Measurements from ENCODE around the gene ATF2. TPM values are rescaled to one million over a fixed set of nuclear protein-coding genes. Genes with fewer than 3 reads are reported as not detected.
A peak's percentile ranks its signal among the peaks of the same experiment; 100 is the strongest.

The ATF2 gene
- total and polyA plus RNA-seq, 2 of the 13 experiments (the other 11 are each of a cell fraction or from before 2014, with no cell fraction given): 91.6 to 95.1 TPM

DNA sequence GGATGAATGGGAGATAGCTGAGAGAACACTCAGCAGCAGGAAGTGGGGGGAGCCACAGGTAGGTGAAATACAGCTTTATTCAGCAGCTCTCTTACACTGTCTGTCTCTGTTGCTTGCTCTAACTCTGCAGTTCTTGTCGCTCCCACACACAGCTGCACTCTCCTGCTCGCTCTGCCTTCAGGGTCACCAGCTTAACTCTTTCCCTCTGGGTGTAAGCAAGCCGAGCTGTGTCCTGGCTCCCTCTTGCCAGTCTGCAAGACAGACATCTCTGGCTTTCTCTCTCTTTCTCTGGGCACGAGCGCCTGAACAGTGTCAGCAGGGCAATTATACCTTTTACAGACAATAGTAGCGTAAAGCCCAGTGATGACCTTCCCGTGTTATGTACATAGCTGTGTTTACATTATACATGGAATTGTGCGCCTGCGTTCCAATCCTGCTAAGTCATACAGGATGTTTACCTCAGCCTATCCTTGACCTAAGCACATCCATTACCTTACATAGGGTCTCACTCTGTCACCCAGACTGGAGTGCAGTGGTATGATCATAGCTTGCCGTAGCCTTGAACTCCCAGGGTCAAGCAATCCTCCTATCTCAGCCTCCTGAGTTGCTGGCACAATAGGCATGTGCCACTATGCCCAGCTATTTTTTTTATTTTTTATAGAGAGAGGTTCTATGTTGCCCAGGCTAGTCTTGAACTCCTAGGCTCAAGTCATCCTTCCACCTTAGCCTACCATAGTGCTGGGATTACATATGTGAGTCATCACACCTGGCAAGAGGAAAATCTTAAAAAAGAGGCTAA, 105.0 kb downstream of the ATF2 start (continued):
- TF ChIP-seq, protein P1, sequence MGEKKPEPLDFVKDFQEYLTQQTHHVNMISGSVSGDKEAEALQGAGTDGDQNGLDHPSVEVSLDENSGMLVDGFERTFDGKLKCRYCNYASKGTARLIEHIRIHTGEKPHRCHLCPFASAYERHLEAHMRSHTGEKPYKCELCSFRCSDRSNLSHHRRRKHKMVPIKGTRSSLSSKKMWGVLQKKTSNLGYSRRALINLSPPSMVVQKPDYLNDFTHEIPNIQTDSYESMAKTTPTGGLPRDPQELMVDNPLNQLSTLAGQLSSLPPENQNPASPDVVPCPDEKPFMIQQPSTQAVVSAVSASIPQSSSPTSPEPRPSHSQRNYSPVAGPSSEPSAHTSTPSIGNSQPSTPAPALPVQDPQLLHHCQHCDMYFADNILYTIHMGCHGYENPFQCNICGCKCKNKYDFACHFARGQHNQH (CRISPR knock-in tag; IDR thresholded peaks at IDR 0.05): peak; percentile 99; the same call in 1 of the 2 replicates
- TF ChIP-seq ARHGAP35 (CRISPR knock-in tag; IDR thresholded peaks at IDR 0.05; ENCODE audit: borderline replicate concordance): no peak; the same call in 1 of the 2 replicates
- TF ChIP-seq FLYWCH1 (CRISPR knock-in tag; IDR thresholded peaks at IDR 0.05): no peak
- TF ChIP-seq ZNF720 (CRISPR knock-in tag; IDR thresholded peaks at IDR 0.05): 0 out of 2 replicates have a peak, but pooled peaks have one; percentile 6
- TF ChIP-seq ZNF205 (CRISPR knock-in tag; IDR thresholded peaks at IDR 0.05): peak; percentile 92
- TF ChIP-seq TBP (CRISPR knock-in tag; IDR thresholded peaks at IDR 0.05): no peak
- peak; percentile 100 for TF ChIP-seq HDAC2 (CRISPR knock-in tag; IDR thresholded peaks at IDR 0.05)
- TF ChIP-seq BORCS8-MEF2B (CRISPR knock-in tag; IDR thresholded peaks at IDR 0.05): peak; percentile 73; the same call in 1 of the 2 replicates
- TF ChIP-seq ZFP62 (CRISPR knock-in tag; IDR thresholded peaks at IDR 0.05): no peak
- TF ChIP-seq ZNF207 (IDR thresholded peaks at IDR 0.05; ENCODE audit: borderline replicate concordance): no peak
- no peak for TF ChIP-seq PRMT3 (CRISPR knock-in tag; IDR thresholded peaks at IDR 0.05; ENCODE audit: borderline replicate concordance, low read depth)
- peak; percentile 47; the same call in 1 of the 2 replicates for TF ChIP-seq RBAK (CRISPR knock-in tag; IDR thresholded peaks at IDR 0.05)
- TF ChIP-seq MLLT10 (CRISPR knock-in tag; IDR thresholded peaks at IDR 0.05): no peak
- TF ChIP-seq, protein P2, sequence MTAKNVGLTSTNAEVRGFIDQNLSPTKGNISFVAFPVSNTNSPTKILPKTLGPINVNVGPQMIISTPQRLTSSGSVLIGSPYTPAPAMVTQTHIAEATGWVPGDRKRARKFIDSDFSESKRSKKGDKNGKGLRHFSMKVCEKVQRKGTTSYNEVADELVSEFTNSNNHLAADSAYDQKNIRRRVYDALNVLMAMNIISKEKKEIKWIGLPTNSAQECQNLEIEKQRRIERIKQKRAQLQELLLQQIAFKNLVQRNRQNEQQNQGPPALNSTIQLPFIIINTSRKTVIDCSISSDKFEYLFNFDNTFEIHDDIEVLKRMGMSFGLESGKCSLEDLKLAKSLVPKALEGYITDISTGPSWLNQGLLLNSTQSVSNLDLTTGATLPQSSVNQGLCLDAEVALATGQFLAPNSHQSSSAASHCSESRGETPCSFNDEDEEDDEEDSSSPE (CRISPR knock-in tag; IDR thresholded peaks at IDR 0.05): peak; percentile 82
- TF ChIP-seq ZKSCAN1 (IDR thresholded peaks at IDR 0.05; ENCODE audit: low read length): no peak
- peak; percentile 77; the same call in 1 of the 2 replicates for TF ChIP-seq ZNF780A (CRISPR knock-in tag; IDR thresholded peaks at IDR 0.05)
- TF ChIP-seq, protein P3, sequence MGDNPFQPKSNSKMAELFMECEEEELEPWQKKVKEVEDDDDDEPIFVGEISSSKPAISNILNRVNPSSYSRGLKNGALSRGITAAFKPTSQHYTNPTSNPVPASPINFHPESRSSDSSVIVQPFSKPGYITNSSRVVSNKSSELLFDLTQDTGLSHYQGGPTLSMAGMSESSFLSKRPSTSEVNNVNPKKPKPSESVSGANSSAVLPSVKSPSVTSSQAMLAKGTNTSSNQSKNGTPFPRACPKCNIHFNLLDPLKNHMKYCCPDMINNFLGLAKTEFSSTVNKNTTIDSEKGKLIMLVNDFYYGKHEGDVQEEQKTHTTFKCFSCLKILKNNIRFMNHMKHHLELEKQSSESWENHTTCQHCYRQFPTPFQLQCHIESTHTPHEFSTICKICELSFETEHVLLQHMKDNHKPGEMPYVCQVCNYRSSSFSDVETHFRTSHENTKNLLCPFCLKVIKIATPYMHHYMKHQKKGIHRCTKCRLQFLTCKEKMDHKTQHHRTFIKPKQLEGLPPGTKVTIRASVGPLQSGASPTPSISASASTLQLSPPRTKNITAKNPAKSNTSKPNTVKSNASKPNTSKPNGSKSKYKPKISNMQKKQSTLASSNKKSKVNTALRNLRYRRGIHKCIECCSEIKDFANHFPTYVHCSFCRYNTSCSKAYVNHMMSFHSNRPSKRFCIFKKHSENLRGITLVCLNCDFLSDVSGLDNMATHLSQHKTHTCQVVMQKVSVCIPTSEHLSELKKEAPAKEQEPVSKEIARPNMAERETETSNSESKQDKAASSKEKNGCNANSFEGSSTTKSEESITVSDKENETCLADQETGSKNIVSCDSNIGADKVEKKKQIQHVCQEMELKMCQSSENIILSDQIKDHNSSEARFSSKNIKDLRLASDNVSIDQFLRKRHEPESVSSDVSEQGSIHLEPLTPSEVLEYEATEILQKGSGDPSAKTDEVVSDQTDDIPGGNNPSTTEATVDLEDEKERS (CRISPR knock-in tag; IDR thresholded peaks at IDR 0.05): peak; percentile 100
- TF ChIP-seq SMAD1 (CRISPR knock-in tag; IDR thresholded peaks at IDR 0.05; ENCODE audit: borderline replicate concordance, low read depth): peak; percentile 62; the same call in 1 of the 2 replicates
- no peak for TF ChIP-seq ZNF777 (CRISPR knock-in tag; IDR thresholded peaks at IDR 0.05)
- TF ChIP-seq, protein P4, sequence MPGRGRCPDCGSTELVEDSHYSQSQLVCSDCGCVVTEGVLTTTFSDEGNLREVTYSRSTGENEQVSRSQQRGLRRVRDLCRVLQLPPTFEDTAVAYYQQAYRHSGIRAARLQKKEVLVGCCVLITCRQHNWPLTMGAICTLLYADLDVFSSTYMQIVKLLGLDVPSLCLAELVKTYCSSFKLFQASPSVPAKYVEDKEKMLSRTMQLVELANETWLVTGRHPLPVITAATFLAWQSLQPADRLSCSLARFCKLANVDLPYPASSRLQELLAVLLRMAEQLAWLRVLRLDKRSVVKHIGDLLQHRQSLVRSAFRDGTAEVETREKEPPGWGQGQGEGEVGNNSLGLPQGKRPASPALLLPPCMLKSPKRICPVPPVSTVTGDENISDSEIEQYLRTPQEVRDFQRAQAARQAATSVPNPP (CRISPR knock-in tag; IDR thresholded peaks at IDR 0.05): peak; percentile 86; the same call in 1 of the 2 replicates
- peak in 1 of 2 experiments; percentile 98; a peak in 2 of 4 replicates for TF ChIP-seq KLF16 (CRISPR knock-in tag; IDR thresholded peaks at IDR 0.05)

Data from HepG2 (cell line).